GM23248 (cell line): ENCODE data around the gene SYNGR3.

ENCODE experiments used
- EZH2 ChIP-seq: fragments of 200-600 bp; sonication (generic); IDR thresholded peaks from 2 replicates; pipeline ENCODE4 v1.6.1; 2018; ENCODE audit warnings: antibody characterized with exemption, mild to moderate bottlenecking; ENCODE audit not compliant: insufficient read depth, poor library complexity, severe bottlenecking
- EZH2phosphoT487 ChIP-seq: fragments of 200-600 bp; sonication (generic); IDR thresholded peaks from 2 replicates; pipeline ENCODE4 v1.6.1; 2018; ENCODE audit warnings: antibody characterized with exemption, moderate library complexity, mild to moderate bottlenecking, low read depth; ENCODE audit not compliant: insufficient read depth

DNA sequence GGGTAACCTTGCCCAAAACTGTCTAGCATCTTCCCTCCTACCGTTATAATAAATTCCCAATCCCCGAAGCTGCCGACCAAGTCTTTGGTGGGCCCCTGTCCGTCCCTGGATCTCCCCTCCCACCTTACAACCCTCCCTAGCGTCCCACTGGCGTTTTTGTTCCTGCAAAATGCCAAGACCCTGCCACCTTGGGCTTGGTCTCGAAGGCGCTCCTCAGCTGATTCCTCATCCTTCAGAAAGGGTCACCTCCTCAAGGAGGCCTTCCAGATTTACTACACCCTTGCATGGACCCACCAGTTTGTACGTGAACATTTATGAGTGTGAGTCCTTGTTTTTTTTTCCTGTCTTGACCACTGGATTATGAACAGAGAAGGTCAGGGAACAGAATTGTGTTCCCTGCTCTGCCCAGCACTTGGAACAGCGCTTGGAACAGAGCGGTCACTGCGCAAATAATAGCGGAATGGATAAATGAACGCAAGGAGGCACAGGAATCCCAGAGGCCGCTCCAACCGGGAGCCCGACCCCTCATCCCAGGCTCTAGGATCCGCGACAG, 6.7 kb upstream of the SYNGR3 start:
- no peak for TF ChIP-seq EZH2phosphoT487
- no peak for TF ChIP-seq EZH2
